HEK293T (cell line): ENCODE measurements around the gene TAF4B.

ENCODE experiments used
- ARNT ChIP-seq: fragments of 450-650 bp; IDR thresholded peaks from 2 replicates; pipeline ENCODE4 v1.6.1; 2017; ENCODE audit warnings: mild to moderate bottlenecking
- BHLHE40 ChIP-seq: fragments of 450-650 bp; IDR thresholded peaks from 2 replicates; pipeline ENCODE4 v1.6.1; 2016; ENCODE audit warnings: mild to moderate bottlenecking, moderate library complexity, borderline replicate concordance
- CTBP1 ChIP-seq: fragments of 450-650 bp; IDR thresholded peaks from 2 replicates; pipeline ENCODE4 v1.6.1; 2016; ENCODE audit warnings: borderline replicate concordance
- ELF4 ChIP-seq: fragments of 450-650 bp; IDR thresholded peaks from 2 replicates; pipeline ENCODE4 v1.6.1; 2017; ENCODE audit warnings: antibody characterized with exemption
- FOXA1 ChIP-seq: fragments of 450-650 bp; IDR thresholded peaks from 2 replicates; pipeline ENCODE4 v1.6.1; 2016; ENCODE audit warnings: mild to moderate bottlenecking
- FOXK2 ChIP-seq: fragments of 450-650 bp; IDR thresholded peaks from 2 replicates; pipeline ENCODE4 v1.6.1; 2016; ENCODE audit warnings: mild to moderate bottlenecking
- FOXM1 ChIP-seq: fragments of 450-650 bp; IDR thresholded peaks from 2 replicates; pipeline ENCODE4 v1.6.1; 2017; ENCODE audit warnings: mild to moderate bottlenecking, borderline replicate concordance
- HDGF ChIP-seq: fragments of 450-650 bp; IDR thresholded peaks from 2 replicates; pipeline ENCODE4 v1.6.1; 2017; ENCODE audit warnings: antibody characterized with exemption, borderline replicate concordance
- LEF1 ChIP-seq: fragments of 450-650 bp; IDR thresholded peaks from 2 replicates; pipeline ENCODE4 v1.6.1; 2017; ENCODE audit warnings: mild to moderate bottlenecking, borderline replicate concordance
- SP1 ChIP-seq: fragments of 450-650 bp; IDR thresholded peaks from 2 replicates; pipeline ENCODE4 v1.6.1; 2017
- SUZ12 ChIP-seq: fragments of 450-650 bp; IDR thresholded peaks from 2 replicates; pipeline ENCODE4 v1.6.1; 2016; ENCODE audit warnings: mild to moderate bottlenecking
- TARDBP ChIP-seq: fragments of 450-650 bp; IDR thresholded peaks from 2 replicates; pipeline ENCODE4 v1.6.1; 2016

- no peak for TF ChIP-seq LEF1
- TF ChIP-seq FOXK2: no peak
- no peak for TF ChIP-seq FOXA1
- no peak for TF ChIP-seq SP1
- TF ChIP-seq BHLHE40: no peak
- TF ChIP-seq TARDBP: no peak
- no peak for TF ChIP-seq SUZ12
- TF ChIP-seq ARNT: no peak
- no peak for TF ChIP-seq CTBP1
- TF ChIP-seq FOXM1: no peak
- no peak for TF ChIP-seq HDGF
- no peak for TF ChIP-seq ELF4
Measured at GRCh38 chr18:26258711-26259110, 32.5 kb downstream of the TAF4B start.
